OCI-LY1 (cell line): ENCODE measurements around the gene FKBP10.

Source experiments
- EZH2 ChIP-seq: fragments of 200-600 bp; sonication (generic), shearing (Covaris generic); IDR thresholded peaks from 2 replicates; pipeline ENCODE4 v1.8.0; 2017; ENCODE audit warnings: borderline replicate concordance, mixed run types, mild to moderate bottlenecking, antibody characterized with exemption, low read length, moderate library complexity, mixed read lengths
- TF ChIP-seq, protein P1 (sequence below): fragments of 200-600 bp; sonication (generic), shearing (Covaris generic); IDR thresholded peaks from 2 replicates; pipeline ENCODE4 v1.5.1; 2017; ENCODE audit warnings: mild to moderate bottlenecking, antibody characterized with exemption, low read length, moderate library complexity, mixed read lengths

GRCh38 chr17:41865596-41865893 lies 52.7 kb downstream of the FKBP10 start:
- TF ChIP-seq, protein P1, sequence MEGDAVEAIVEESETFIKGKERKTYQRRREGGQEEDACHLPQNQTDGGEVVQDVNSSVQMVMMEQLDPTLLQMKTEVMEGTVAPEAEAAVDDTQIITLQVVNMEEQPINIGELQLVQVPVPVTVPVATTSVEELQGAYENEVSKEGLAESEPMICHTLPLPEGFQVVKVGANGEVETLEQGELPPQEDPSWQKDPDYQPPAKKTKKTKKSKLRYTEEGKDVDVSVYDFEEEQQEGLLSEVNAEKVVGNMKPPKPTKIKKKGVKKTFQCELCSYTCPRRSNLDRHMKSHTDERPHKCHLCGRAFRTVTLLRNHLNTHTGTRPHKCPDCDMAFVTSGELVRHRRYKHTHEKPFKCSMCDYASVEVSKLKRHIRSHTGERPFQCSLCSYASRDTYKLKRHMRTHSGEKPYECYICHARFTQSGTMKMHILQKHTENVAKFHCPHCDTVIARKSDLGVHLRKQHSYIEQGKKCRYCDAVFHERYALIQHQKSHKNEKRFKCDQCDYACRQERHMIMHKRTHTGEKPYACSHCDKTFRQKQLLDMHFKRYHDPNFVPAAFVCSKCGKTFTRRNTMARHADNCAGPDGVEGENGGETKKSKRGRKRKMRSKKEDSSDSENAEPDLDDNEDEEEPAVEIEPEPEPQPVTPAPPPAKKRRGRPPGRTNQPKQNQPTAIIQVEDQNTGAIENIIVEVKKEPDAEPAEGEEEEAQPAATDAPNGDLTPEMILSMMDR = no peak
- TF ChIP-seq EZH2 = no peak
